ENCODE data around the gene TSPOAP1. TPM values are rescaled to one million over a fixed set of nuclear protein-coding genes. Genes with fewer than 3 reads are reported as not detected.

The TSPOAP1 gene
- total and polyA plus RNA-seq, 8 donors: 6.5 to 68.8 (median 11.6) TPM; not detected in 1

DNA sequence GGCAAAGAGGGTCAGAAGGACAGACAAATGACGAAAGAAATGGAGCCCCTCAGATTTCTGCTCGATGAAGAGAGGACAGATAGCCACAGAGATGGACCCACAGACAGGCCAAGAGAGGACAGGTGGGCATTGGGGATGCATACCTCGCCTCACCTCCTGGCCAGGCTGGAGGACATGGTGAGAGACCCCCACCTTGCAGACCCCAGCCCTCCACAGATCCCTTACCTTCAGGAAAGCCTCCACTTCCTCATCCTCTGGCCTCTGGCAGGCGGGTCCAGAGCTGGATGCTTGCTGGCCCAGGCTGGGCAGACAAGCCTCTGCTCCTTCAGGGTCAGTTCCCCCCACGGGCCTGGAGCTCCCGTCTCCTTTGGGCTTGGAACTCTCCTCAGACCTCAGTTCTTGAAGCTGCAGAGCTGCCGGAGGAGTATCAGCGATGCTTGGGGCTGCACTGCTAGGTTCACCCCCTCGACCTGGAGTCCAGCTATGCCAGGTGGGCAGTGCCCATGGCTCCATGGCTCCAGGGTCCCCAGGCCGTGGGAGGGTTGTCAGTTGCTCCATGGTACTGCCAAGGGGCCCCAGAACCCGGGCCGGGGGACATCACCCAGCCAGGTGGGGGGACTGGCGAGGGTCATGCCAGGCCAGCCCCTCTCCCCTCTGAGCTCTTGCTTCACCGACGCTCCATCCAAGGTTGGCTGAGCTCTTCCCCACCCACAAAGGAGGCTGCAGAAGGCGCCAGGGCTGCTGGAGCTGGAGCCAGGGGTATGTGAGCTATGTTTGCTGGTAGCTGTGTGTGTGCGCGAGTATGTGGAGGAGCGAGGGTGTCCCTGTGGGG is 1.0 kb downstream of the TSPOAP1 start:
- Histone ChIP-seq H3K36me3 (peaks cover 0 to 4% (median under 1%) of the 10 kb centered on the region in 4 donors), H3K4me3 (peak overlapping the region in 2 of 4 donors; percentile 0 to 1), H3K27ac (no peak overlapping the region), H3K9me3 (no peaks in the 10 kb centered on the region), H3K4me1 (peaks cover 13 to 38% (median 27%) of the 10 kb centered on the region in 4 donors), H3K27me3 (peaks cover 0 to 9% (median 0%) of the 10 kb centered on the region in 3 donors)
- DNase-seq: no peak
- WGBS, 5 donors: 63 to 81% (median 73%) methylated on average over 12 to 19 of the region's 19 CpGs
- intact Hi-C loops (cut with DNase I; ENCODE audit: low total_unique reads): no loop called here
- TF ChIP-seq EP300 (IDR thresholded peaks at IDR 0.05): no peak
- TF ChIP-seq, protein P1, sequence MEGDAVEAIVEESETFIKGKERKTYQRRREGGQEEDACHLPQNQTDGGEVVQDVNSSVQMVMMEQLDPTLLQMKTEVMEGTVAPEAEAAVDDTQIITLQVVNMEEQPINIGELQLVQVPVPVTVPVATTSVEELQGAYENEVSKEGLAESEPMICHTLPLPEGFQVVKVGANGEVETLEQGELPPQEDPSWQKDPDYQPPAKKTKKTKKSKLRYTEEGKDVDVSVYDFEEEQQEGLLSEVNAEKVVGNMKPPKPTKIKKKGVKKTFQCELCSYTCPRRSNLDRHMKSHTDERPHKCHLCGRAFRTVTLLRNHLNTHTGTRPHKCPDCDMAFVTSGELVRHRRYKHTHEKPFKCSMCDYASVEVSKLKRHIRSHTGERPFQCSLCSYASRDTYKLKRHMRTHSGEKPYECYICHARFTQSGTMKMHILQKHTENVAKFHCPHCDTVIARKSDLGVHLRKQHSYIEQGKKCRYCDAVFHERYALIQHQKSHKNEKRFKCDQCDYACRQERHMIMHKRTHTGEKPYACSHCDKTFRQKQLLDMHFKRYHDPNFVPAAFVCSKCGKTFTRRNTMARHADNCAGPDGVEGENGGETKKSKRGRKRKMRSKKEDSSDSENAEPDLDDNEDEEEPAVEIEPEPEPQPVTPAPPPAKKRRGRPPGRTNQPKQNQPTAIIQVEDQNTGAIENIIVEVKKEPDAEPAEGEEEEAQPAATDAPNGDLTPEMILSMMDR (IDR thresholded peaks at IDR 0.05): no peak
- TF ChIP-seq POLR2A (IDR thresholded peaks at IDR 0.05): no peak
- no peak for TF ChIP-seq POLR2AphosphoS5 (IDR thresholded peaks at IDR 0.05)

DNA sequence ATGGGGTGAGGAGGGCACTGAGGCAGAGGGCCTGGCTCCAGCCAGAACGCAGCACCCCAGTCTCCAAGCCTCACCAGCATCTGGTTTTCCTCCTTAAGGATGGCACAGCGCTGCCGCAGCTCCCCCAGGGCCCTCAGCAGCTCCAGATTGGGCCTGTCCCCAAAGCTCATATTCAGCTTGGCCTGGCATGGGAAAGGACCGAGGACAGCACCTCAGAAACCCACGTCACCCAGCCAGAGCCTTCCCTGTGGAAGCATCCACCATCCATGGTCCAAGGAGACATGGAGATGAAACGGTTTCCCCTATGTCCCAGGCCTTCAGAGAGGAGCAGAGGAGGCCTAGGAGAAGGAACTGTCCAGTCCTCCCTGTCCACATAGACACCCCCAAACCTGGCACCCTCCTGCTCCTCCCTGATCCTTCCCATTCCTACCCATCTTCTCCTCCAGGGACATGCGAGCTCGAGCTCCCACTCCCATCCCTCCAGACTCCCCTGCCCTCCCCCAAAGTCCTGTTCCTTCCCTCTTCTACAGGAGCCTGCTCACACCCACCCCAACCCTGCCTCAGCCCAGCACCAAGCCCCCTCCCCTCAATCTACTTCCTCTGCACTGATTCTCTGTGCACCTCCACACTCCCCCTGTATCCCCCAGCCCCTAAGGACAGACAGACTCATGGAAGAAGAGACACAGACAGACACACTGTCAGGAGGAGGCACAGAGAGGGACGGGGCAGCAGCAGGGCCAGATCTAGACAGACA is 1.8 kb downstream of the TSPOAP1 start:
- intact Hi-C loops (cut with DNase I; ENCODE audit: low total_unique reads): no loop called here
- H3K27ac ChIP-seq: no peak overlapping the region
- 83 to 91% (median 88%) methylated on average over 8 to 9 of the region's 9 CpGs for WGBS, 5 donors
- peaks cover 13 to 38% (median 27%) of the 10 kb centered on the region in 4 donors for H3K4me1 ChIP-seq
- H3K36me3 ChIP-seq: peaks cover 4 to 12% (median 8%) of the 10 kb centered on the region in 4 donors
- TF ChIP-seq, protein P1 (IDR thresholded peaks at IDR 0.05): no peak
- no peak for TF ChIP-seq POLR2AphosphoS5 (IDR thresholded peaks at IDR 0.05)
- TF ChIP-seq POLR2A (IDR thresholded peaks at IDR 0.05): no peak
- TF ChIP-seq EP300 (IDR thresholded peaks at IDR 0.05): no peak
- no peak overlapping the region for H3K4me3 ChIP-seq
- DNase-seq: no peak
- no peaks in the 10 kb centered on the region for H3K9me3 ChIP-seq
- peaks cover 0 to 9% (median 0%) of the 10 kb centered on the region in 3 donors for H3K27me3 ChIP-seq

DNA sequence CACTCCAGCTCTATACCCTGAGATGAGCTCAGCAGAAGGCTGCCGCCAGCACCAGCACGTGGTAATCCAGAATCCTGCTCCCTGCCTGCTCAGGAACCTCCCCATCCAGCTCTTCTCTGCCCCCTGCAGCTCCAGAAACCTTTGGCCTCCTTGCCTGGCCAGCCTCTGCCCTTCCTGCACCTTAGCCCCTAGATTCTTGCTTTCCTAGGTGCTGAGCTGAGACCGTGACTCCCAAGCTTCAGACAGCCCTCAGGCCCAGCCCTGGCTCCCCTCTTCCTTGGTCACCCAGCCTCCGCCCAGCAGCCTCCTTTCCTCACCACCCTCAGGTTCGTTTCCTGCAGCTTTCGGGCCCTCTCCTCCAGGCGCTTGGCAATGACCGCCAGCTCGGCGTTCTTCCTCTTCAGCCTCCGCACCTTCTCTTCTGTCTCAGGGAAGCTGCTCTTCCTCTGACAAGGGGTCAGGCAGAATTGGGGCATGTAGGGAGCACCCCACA is 2.6 kb downstream of the TSPOAP1 start:
- Histone ChIP-seq H3K27ac (no peak overlapping the region), H3K4me3 (no peak overlapping the region), H3K9me3 (no peaks in the 10 kb centered on the region), H3K4me1 (peaks cover 13 to 38% (median 27%) of the 10 kb centered on the region in 4 donors), H3K36me3 (peaks cover 5 to 20% (median 9%) of the 10 kb centered on the region in 4 donors), H3K27me3 (peaks cover 0 to 9% (median 0%) of the 10 kb centered on the region in 3 donors)
- no peak for TF ChIP-seq POLR2A (IDR thresholded peaks at IDR 0.05)
- no peak for TF ChIP-seq EP300 (IDR thresholded peaks at IDR 0.05)
- no peak for TF ChIP-seq POLR2AphosphoS5 (IDR thresholded peaks at IDR 0.05)
- TF ChIP-seq, protein P1 (IDR thresholded peaks at IDR 0.05): no peak
- DNase-seq: no peak
- intact Hi-C loops (cut with DNase I; ENCODE audit: low total_unique reads): no loop called here
- WGBS, 5 donors: 80 to 89% (median 85%) methylated on average over 11 of the region's 11 CpGs

DNA sequence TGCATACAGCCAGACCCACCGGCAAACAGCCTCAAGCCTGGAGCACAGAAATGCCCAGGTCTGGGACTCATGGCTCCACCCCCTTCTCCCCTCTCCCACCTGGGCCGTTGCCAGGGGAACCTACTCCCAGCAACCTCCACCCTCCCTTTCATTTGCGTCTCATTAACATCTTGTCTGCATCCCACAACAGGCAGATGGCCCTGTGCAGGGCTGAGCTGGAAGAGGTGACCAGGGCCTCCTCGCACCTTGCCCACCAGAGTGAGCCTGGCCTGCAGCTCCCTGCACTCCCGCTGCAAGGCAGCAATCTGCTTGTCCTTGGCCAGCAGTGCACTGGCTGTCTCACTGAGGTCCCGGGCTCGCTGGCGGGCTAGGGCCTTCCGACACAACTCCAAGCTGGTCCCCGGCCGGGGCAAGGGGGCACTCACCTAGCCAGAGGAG is 3.3 kb downstream of the TSPOAP1 start:
- Histone ChIP-seq H3K27ac (no peak overlapping the region), H3K9me3 (no peaks in the 10 kb centered on the region), H3K4me3 (peak overlapping the region; percentile 55 to 75 (median 71)), H3K4me1 (peaks cover 13 to 38% (median 27%) of the 10 kb centered on the region in 4 donors), H3K27me3 (peaks cover 0 to 9% (median 0%) of the 10 kb centered on the region in 3 donors), H3K36me3 (peaks cover 5 to 27% (median 10%) of the 10 kb centered on the region in 4 donors)
- no peak for TF ChIP-seq POLR2A (IDR thresholded peaks at IDR 0.05)
- TF ChIP-seq POLR2AphosphoS5 (IDR thresholded peaks at IDR 0.05): no peak
- TF ChIP-seq, protein P1 (IDR thresholded peaks at IDR 0.05): no peak
- no peak for TF ChIP-seq EP300 (IDR thresholded peaks at IDR 0.05)
- 51 to 82% (median 75%) methylated on average over 6 to 11 of the region's 11 CpGs for WGBS, 5 donors
- DNase-seq: peak in 1 of 2 donors; percentile 68
- intact Hi-C loops (cut with DNase I; ENCODE audit: low total_unique reads): no loop called here
